CD4-positive, alpha-beta memory T cell (primary cell): ENCODE measurements around the gene UBE2C. TPM values are rescaled to one million over a fixed set of nuclear protein-coding genes. Genes with fewer than 3 reads are reported as not detected.
A peak's percentile ranks its signal among the peaks of the same experiment; 100 is the strongest.

Experiments
- CTCF ChIA-PET: fragments of 350-600 bp; sonication (Branson Sonifier 250); formaldehyde crosslinking; loops from one replicate; lab custom pipeline; 2021; ENCODE audit warnings: inconsistent platforms; ENCODE audit not compliant: partially characterized antibody; lab: Charles Lee
- POLR2A ChIA-PET: fragments of 350-600 bp; sonication (Branson Sonifier 250); formaldehyde crosslinking; loops from one replicate; lab custom pipeline; 2021; ENCODE audit not compliant: partially characterized antibody; lab: Charles Lee
- DNase-seq, 5 donors: peaks; one replicate each; pipeline versions ENCODE4 v3.0.0 to v3.0.0-alpha.2; 2020 to 2022; ENCODE audit warnings: mixed read lengths in 1 of 5
- H3K27ac ChIP-seq: one replicate; pipeline ENCODE4 v1.7.0; 2013; ENCODE audit warnings: low read depth, low read length
- H3K27me3 ChIP-seq: 2 replicates; pipeline ENCODE4 v1.7.0; 2013; ENCODE audit warnings: mild to moderate bottlenecking, low read length, moderate library complexity; ENCODE audit not compliant: insufficient read depth
- H3K36me3 ChIP-seq: 2 replicates; pipeline ENCODE4 v1.7.0; 2013; ENCODE audit warnings: mild to moderate bottlenecking, low read length, moderate library complexity; ENCODE audit not compliant: insufficient read depth
- H3K4me1 ChIP-seq: 2 replicates; pipeline ENCODE4 v1.7.0; 2013; ENCODE audit warnings: mild to moderate bottlenecking, low read length, moderate library complexity; ENCODE audit not compliant: insufficient read depth
- H3K4me3 ChIP-seq, 2 donors: one replicate each; pipeline ENCODE4 v1.7.0; 2013; ENCODE audit warnings: low read length in 2 of 2, mild to moderate bottlenecking in 1 of 2
- H3K9me3 ChIP-seq, 2 donors: one replicate each; pipeline ENCODE4 v1.7.0; 2013; ENCODE audit warnings: low read length in 2 of 2, control low read depth in 1 of 2; ENCODE audit not compliant: control insufficient read depth in 1 of 2
- H3K27ac Mint-ChIP-seq, 7 donors: one replicate each; pipeline ENCODE4 v1.8.0; 2020 to 2021; ENCODE audit warnings: mixed read lengths in 7 of 7, mild to moderate bottlenecking in 6 of 7, inconsistent platforms in 3 of 7, moderate library complexity in 3 of 7
- H3K27me3 Mint-ChIP-seq, 2 donors: one replicate each; pipeline ENCODE4 v1.8.0; 2020 to 2021; ENCODE audit warnings: mixed read lengths in 2 of 2
- H3K36me3 Mint-ChIP-seq, 2 donors: one replicate each; pipeline ENCODE4 v1.8.0; 2020 to 2021; ENCODE audit warnings: mixed read lengths in 2 of 2, inconsistent platforms in 1 of 2, mild to moderate bottlenecking in 1 of 2
- H3K4me1 Mint-ChIP-seq, 4 donors: one replicate each; pipeline ENCODE4 v1.8.0; 2020 to 2021; ENCODE audit warnings: mixed read lengths in 4 of 4, mild to moderate bottlenecking in 1 of 4
- H3K4me3 Mint-ChIP-seq, 8 donors: one replicate each; pipeline ENCODE4 v1.8.0; 2020 to 2021; ENCODE audit warnings: mixed read lengths in 8 of 8, mild to moderate bottlenecking in 7 of 8, moderate library complexity in 6 of 8, inconsistent platforms in 3 of 8
- H3K9me3 Mint-ChIP-seq, 8 donors: one replicate each; pipeline ENCODE4 v1.8.0; 2020 to 2021; ENCODE audit warnings: mixed read lengths in 8 of 8, mild to moderate bottlenecking in 5 of 8, inconsistent platforms in 3 of 8, moderate library complexity in 1 of 8
- intact Hi-C: fragments of 100-400 bp; cut with micrococcal nuclease; formaldehyde crosslinking; loops from one replicate; pipeline ENCODE4 v1.15.1; 2023
- polyA plus RNA-seq, 2 donors: library from polyadenylated mRNA; unstranded; fragments of 300-500 nt; fragmentation: Illumina TruSeq; gene quantifications; one replicate each; pipeline ENCODE4 v1.2.3, GENCODE V29; 2021
- total RNA-seq, 2 experiments: library from RNA; stranded (reverse); gene quantifications; one replicate each; pipeline ENCODE4 v1.2.3, GENCODE V29; 2021

The UBE2C gene
- total and polyA plus RNA-seq, 4 experiments from 2014 or later = 0.36 to 0.61 (median 0.55) TPM; not detected in 1

DNA sequence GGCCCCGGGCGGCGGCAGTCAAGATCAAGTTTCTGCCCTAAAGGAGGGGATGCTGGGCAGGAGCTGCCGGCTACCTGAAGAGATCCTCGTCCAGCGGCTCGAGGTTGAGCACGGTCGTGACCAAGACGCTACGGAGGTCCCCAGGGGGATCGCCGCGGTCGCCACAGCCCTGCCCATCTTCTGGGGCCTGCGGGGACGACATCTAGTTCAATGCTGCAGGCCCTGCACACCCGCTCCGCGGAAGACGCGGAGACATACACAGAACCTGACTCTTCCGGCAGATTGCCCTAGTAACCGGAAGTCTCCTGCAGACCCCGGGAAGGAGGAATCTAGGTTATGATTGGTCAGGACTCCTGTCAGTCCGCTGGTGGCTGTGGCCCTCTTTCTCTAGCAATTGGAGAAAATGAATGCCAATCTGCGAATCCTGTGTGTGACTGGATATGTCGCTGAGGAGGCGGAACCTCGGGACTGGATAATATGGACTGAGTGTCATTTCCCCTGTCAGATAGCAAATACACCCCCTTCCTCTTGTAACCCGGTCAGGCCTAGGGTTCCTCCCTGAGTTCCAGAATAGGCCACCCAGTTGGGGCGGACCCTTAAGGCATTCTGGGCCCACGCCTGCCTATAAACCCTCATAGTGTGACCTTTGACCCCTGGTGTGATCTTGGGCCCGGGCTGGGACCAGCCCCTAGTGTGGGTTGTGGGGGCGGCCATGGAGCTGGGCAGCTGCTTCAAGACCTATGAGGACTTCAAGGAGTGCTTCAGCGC lies 44.9 kb downstream of the UBE2C start, which contains the start of the genes ACOT8 and ZSWIM3:
Gene ACOT8 (minus strand): TSS at position 279 of the 768 bp plus-strand sequence. CDS start 77 bp downstream, at position 202.
Gene ZSWIM3 (plus strand): TSS at position 501 of the 768 bp plus-strand sequence. CDS start 212 bp downstream, at position 713.
- peak within 1 kb of the TSS; percentile 76 for H3K27ac ChIP-seq
- H3K4me3 ChIP-seq = peak within 1 kb of the TSS; percentile 73 to 78
- Mint-ChIP-seq H3K4me1 (peaks cover 25 to 66% (median 39%) of the 10 kb centered on the region in 4 donors), H3K27ac (peak within 1 kb of the TSS; percentile 84 to 99 (median 98)), H3K27me3 (no peaks in the 10 kb centered on the region), H3K9me3 (no peaks in the 10 kb centered on the region), H3K4me3 (peak within 1 kb of the TSS; percentile 86 to 98 (median 95)), H3K36me3 (peaks cover 12 to 13% of the 10 kb centered on the region in 2 donors)
- intact Hi-C loops = loop anchor here (1.0 to 10.0 kb wide), 7 partner anchors 24 to 115 kb away; partner anchors contain the start of genes CTSA, DNTTIP1, NEURL2 and UBE2C
- H3K9me3 ChIP-seq = no peaks in the 10 kb centered on the region
- DNase-seq = peak; percentile 97 to 99 (median 99)
- H3K4me1 ChIP-seq = peaks cover 35% of the 10 kb centered on the region
- ChIA-PET CTCF (interaction anchor here (0.8 to 1.6 kb wide), 6 partner anchors 23 to 112 kb away, joined by 3 to 6 read pairs (median 4); partner anchors contain the start of gene ZSWIM1), POLR2A (interaction anchor here (0.6 to 4.8 kb wide), 22 partner anchors 15 to 838 kb away, joined by 3 to 68 read pairs (median 4); partner anchors contain the start of genes CTSA, NEURL2, PCIF1 and UBE2C)
- H3K27me3 ChIP-seq = no peaks in the 10 kb centered on the region
- H3K36me3 ChIP-seq = peaks cover 19% of the 10 kb centered on the region

DNA sequence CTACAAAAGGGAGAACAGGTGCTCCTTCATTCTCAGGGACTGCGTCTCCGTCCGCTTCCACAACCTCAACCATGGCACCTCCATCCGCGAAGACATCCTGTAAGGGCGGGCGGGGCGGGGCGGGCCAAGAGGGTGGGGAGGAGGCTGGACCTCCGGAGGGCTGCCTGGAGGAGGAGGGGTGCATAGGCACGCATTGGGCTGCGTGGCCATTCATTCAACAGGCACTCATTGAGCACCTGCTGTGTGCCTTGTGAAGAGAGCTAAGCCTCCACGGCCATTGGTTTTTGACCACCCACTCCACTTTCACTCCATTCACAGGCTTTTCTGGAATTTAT lies 45.4 kb downstream of the UBE2C start:
- Histone ChIP-seq H3K36me3 (peaks cover 19% of the 10 kb centered on the region), H3K27me3 (no peaks in the 10 kb centered on the region), H3K4me3 (peak overlapping the region; percentile 71 to 78), H3K4me1 (peaks cover 35% of the 10 kb centered on the region), H3K27ac (peak overlapping the region; percentile 76), H3K9me3 (no peaks in the 10 kb centered on the region)
- no peaks in the 10 kb centered on the region for H3K9me3 Mint-ChIP-seq
- no peaks in the 10 kb centered on the region for H3K27me3 Mint-ChIP-seq
- ChIA-PET POLR2A (interaction anchor here (0.6 to 4.8 kb wide), 14 partner anchors 17 to 838 kb away, joined by 3 to 68 read pairs (median 4); partner anchors contain the start of genes CTSA, NEURL2, PCIF1 and UBE2C), CTCF (interaction anchor here (1.3 to 1.6 kb wide), 3 partner anchors 23 to 112 kb away, joined by 3 to 6 read pairs (median 4); partner anchors contain the start of gene ZSWIM1)
- H3K4me1 Mint-ChIP-seq = peaks cover 25 to 63% (median 38%) of the 10 kb centered on the region in 4 donors
- peak overlapping the region; percentile 86 to 98 (median 95) for H3K4me3 Mint-ChIP-seq
- H3K36me3 Mint-ChIP-seq = peaks cover 9 to 13% of the 10 kb centered on the region in 2 donors
- DNase-seq = no peak
- H3K27ac Mint-ChIP-seq = peak overlapping the region; percentile 84 to 99 (median 98)
- intact Hi-C loops = loop anchor here (1.0 to 10.0 kb wide), 7 partner anchors 23 to 114 kb away; partner anchors contain the start of genes CTSA, DNTTIP1, NEURL2 and UBE2C

DNA sequence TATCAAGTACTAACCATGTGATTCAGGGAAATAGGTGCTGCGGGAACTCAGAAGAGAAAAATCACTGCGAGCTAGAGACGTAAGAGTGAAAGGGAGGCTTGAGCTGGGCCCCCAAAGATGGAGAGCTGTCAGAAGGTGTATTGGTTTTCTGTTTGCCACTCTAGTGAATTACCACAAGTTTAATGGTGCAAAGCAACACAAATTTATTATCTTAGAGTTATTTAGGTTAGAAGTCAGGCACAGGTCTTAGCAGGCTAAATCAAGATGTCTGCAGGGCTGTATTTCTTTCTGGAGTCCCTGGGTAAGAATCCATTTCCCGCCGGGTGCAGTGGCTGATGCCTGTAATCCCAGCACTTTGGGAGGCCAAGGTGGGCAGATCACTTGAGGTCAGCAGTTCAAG lies 47.5 kb downstream of the UBE2C start:
- peaks cover 23 to 49% (median 31%) of the 10 kb centered on the region in 4 donors for H3K4me1 Mint-ChIP-seq
- no peak for DNase-seq
- Histone ChIP-seq H3K27me3 (no peaks in the 10 kb centered on the region), H3K4me3 (no peak overlapping the region), H3K4me1 (peaks cover 28% of the 10 kb centered on the region), H3K9me3 (no peaks in the 10 kb centered on the region), H3K27ac (no peak overlapping the region), H3K36me3 (peaks cover 3% of the 10 kb centered on the region)
- H3K9me3 Mint-ChIP-seq = no peaks in the 10 kb centered on the region
- H3K27ac Mint-ChIP-seq = no peak overlapping the region
- CTCF ChIA-PET = no interaction called here
- POLR2A ChIA-PET = no interaction called here
- intact Hi-C loops = loop anchor here (10.0 kb wide), 1 partner anchor 65 kb away; the partner anchor contains the start of genes DNTTIP1 and WFDC3
- H3K27me3 Mint-ChIP-seq = no peaks in the 10 kb centered on the region
- H3K36me3 Mint-ChIP-seq = peaks cover 3 to 4% of the 10 kb centered on the region in 2 donors
- H3K4me3 Mint-ChIP-seq = no peak overlapping the region

- no peaks in the 10 kb centered on the region for H3K9me3 Mint-ChIP-seq
- intact Hi-C loops = no loop called here
- peak overlapping the region in 2 of 7 donors; percentile 38 to 54 for H3K27ac Mint-ChIP-seq
- H3K4me3 ChIP-seq = no peak overlapping the region
- no peak for DNase-seq
- H3K36me3 Mint-ChIP-seq = peaks cover 3 to 4% of the 10 kb centered on the region in 2 donors
- no peaks in the 10 kb centered on the region for H3K36me3 ChIP-seq
- H3K9me3 ChIP-seq = no peaks in the 10 kb centered on the region
- CTCF ChIA-PET = no interaction called here
- H3K27ac ChIP-seq = no peak overlapping the region
- H3K4me1 Mint-ChIP-seq = peaks cover 20 to 43% (median 28%) of the 10 kb centered on the region in 4 donors
- H3K27me3 ChIP-seq = no peaks in the 10 kb centered on the region
- H3K27me3 Mint-ChIP-seq = no peaks in the 10 kb centered on the region
- POLR2A ChIA-PET = no interaction called here
- peaks cover 21% of the 10 kb centered on the region for H3K4me1 ChIP-seq
- H3K4me3 Mint-ChIP-seq = no peak overlapping the region
These were observed 48.2 kb downstream of the UBE2C start for GRCh38 chr20:45860560-45861220.

DNA sequence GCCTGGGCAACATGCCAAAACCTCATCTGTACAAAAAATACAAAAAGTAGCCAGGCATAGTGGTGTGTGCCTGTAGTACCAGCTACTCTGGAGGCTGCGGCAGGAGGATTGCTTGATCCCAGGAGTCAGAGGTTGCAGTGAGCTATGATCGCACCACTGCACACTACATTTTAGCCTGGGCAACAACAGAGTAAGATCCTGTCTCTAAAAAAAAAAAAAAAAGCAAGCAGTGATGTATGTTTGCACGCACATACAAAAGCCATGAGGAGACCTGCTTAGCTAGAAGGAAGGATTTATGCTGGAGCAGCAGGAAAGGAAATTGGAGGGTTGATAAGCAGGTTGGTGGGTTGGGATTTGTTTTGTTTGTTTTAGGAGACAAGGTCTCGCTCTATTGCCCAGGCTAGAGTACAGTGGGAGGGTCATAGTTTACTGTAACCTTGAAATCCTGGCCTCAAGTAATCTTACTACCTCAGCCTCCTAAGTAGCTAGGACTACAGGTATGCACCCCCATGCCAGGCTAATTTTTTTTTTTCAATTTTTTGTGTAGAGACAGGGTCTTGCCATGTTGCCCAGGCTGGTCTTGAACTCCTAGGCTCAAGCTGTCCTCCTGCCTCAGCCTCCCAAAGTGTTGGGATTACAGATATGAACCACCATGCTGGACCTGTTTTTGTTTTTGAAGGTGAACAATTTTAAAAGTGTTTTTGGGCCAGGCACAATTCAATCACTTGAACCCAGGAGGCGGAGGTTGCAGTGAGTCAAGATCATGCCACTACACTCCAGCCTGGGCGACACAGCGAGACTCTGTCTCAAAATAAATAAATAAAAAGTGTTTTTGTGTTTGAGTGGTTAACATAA lies 49.0 kb downstream of the UBE2C start:
- ChIA-PET CTCF (no interaction called here), POLR2A (no interaction called here)
- Mint-ChIP-seq H3K27me3 (no peaks in the 10 kb centered on the region), H3K9me3 (no peaks in the 10 kb centered on the region), H3K4me3 (no peak overlapping the region), H3K36me3 (peaks cover 3 to 4% of the 10 kb centered on the region in 2 donors), H3K4me1 (peaks cover 17 to 36% (median 23%) of the 10 kb centered on the region in 4 donors), H3K27ac (peak overlapping the region in 1 of 7 donors; percentile 38)
- Histone ChIP-seq H3K9me3 (no peaks in the 10 kb centered on the region), H3K4me3 (no peak overlapping the region), H3K27me3 (no peaks in the 10 kb centered on the region), H3K36me3 (no peaks in the 10 kb centered on the region), H3K4me1 (peaks cover 14% of the 10 kb centered on the region), H3K27ac (no peak overlapping the region)
- intact Hi-C loops = no loop called here
- DNase-seq = no peak
